DND-41 (cell line): Measurements from ENCODE around the gene PTPRK.
A peak's percentile ranks its signal among the peaks of the same experiment; 100 is the strongest.

Experiments
- ATAC-seq: fragments of 200-7000 bp; cut with Tn5 transposase; 3 replicates; pipeline ENCODE4 v1.9.1; 2021; ENCODE audit warnings: low read depth; ENCODE audit not compliant: insufficient read depth
- DNase-seq: peaks from one replicate; pipeline ENCODE4 v3.0.0-alpha.2; 2020
- H2AFZ ChIP-seq: 2 replicates; pipeline ENCODE4 v1.6.0; 2012; ENCODE audit warnings: low read depth, low read length
- H3K27ac ChIP-seq: 2 replicates; pipeline ENCODE4 v1.5.1; 2012; ENCODE audit warnings: low read length, inconsistent platforms
- H3K27me3 ChIP-seq: fragments of 200-600 bp; sonication (generic); 2 replicates; pipeline ENCODE4 v1.6.0; 2012; ENCODE audit warnings: low read length, mild to moderate bottlenecking, inconsistent platforms; ENCODE audit not compliant: insufficient read depth, poor library complexity
- H3K36me3 ChIP-seq: 2 replicates; pipeline ENCODE4 v1.5.1; 2012; ENCODE audit warnings: low read length, inconsistent platforms; ENCODE audit not compliant: insufficient read depth
- H3K4me1 ChIP-seq: 2 replicates; pipeline ENCODE4 v1.5.1; 2012; ENCODE audit warnings: mild to moderate bottlenecking, low read length; ENCODE audit not compliant: insufficient read depth
- H3K4me2 ChIP-seq: 2 replicates; pipeline ENCODE4 v1.6.0; 2012; ENCODE audit warnings: mild to moderate bottlenecking, moderate library complexity, low read length, inconsistent platforms; ENCODE audit not compliant: insufficient read depth
- H3K4me3 ChIP-seq, 2 experiments: fragments of 200-600 bp in 1 of 2; shearing (Covaris generic) in 1 of 2; 2 replicates each; pipeline ENCODE4 v1.5.1; 2012 to 2016; ENCODE audit warnings: inconsistent platforms in 2 of 2, low read length in 2 of 2, mild to moderate bottlenecking in 2 of 2, low read depth in 1 of 2, moderate library complexity in 1 of 2
- H3K79me2 ChIP-seq: 2 replicates; pipeline ENCODE4 v1.6.0; 2012; ENCODE audit warnings: low read length, inconsistent platforms; ENCODE audit not compliant: insufficient read depth
- H3K9ac ChIP-seq: 2 replicates; pipeline ENCODE4 v1.6.0; 2012; ENCODE audit warnings: low read depth, mild to moderate bottlenecking, inconsistent platforms, low read length, moderate library complexity
- H3K9me3 ChIP-seq: 2 replicates; pipeline ENCODE4 v1.5.1; 2012; ENCODE audit warnings: low read length, moderate library complexity, mild to moderate bottlenecking, inconsistent platforms; ENCODE audit not compliant: insufficient read depth, severe bottlenecking
- H4K20me1 ChIP-seq: 2 replicates; pipeline ENCODE4 v1.6.0; 2012; ENCODE audit warnings: low read length; ENCODE audit not compliant: insufficient read depth
- EZH2 ChIP-seq: IDR thresholded peaks from 3 replicates; pipeline ENCODE4 v1.6.1; 2012; ENCODE audit warnings: borderline replicate concordance, low read depth, mild to moderate bottlenecking, moderate library complexity, low read length, inconsistent platforms; ENCODE audit not compliant: severe bottlenecking
- TF ChIP-seq, protein P1 (sequence below): IDR thresholded peaks from 2 replicates; pipeline ENCODE4 v1.5.1; 2012; ENCODE audit warnings: borderline replicate concordance, low read length, moderate library complexity, mild to moderate bottlenecking; ENCODE audit not compliant: poor library complexity, severe bottlenecking; ENCODE audit errors: extremely low read depth

Gene PTPRK

DNA sequence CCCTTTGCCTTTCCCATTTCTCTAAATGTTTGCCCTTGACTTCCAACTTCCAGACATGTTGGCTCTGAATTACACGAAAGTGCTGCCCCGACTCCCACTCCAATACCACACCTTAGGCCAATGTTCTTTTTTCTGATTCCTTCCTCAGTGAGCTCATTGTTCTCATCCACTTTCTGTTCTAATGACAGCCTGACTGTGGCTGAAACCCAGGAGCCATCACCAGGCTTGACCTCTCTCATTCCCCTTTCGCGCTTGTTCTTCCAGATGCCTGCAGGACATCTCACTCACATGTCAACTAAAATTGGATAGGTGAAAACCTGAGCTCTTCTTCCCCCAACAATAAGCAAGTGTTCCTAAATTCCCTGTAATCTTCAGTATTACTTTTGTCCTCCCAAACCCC is 40.4 kb downstream of the PTPRK start:
- Histone ChIP-seq H3K4me3 (no peak overlapping the region), H3K9me3 (no peaks in the 10 kb centered on the region), H3K27me3 (no peaks in the 10 kb centered on the region), H2AFZ (no peak overlapping the region), H3K36me3 (no peaks in the 10 kb centered on the region), H3K79me2 (no peaks in the 10 kb centered on the region), H3K4me1 (0 out of 2 replicates have a peak, but pooled peaks cover 3% of the 10 kb centered on the region), H4K20me1 (no peaks in the 10 kb centered on the region), H3K4me2 (no peak overlapping the region), H3K9ac (no peak overlapping the region), H3K27ac (no peak overlapping the region)
- ATAC-seq (no peak), DNase-seq (no peak)
- TF ChIP-seq, protein P1, sequence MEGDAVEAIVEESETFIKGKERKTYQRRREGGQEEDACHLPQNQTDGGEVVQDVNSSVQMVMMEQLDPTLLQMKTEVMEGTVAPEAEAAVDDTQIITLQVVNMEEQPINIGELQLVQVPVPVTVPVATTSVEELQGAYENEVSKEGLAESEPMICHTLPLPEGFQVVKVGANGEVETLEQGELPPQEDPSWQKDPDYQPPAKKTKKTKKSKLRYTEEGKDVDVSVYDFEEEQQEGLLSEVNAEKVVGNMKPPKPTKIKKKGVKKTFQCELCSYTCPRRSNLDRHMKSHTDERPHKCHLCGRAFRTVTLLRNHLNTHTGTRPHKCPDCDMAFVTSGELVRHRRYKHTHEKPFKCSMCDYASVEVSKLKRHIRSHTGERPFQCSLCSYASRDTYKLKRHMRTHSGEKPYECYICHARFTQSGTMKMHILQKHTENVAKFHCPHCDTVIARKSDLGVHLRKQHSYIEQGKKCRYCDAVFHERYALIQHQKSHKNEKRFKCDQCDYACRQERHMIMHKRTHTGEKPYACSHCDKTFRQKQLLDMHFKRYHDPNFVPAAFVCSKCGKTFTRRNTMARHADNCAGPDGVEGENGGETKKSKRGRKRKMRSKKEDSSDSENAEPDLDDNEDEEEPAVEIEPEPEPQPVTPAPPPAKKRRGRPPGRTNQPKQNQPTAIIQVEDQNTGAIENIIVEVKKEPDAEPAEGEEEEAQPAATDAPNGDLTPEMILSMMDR: no peak

DNA sequence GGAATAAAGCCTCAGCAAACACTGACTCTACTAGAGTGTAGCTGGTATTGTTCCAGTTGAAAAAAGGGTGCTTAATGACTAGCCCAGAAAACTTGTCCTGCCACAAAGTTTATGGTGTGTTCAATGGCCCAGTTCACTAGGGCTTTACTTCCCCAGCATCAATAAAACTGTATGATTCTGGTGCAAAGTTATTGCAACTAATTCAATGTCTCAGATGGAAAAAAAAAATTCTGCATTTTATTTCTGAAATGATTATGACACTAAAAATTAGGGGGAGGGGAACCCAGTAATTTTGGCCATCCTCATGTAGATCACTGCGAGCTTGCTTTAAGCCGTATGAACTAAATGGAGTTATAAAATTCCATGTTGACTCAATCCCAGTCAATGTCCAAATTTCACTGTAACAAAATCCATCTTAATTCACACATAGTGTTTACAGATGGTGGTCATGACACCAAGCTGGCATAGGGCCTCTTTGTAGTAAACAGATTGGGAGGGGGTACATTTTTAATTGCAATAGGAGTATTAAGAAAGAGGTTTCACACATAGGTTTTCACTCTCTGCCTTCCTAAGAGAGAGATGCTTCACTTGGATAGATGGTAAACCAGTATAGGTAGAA is 41.2 kb downstream of the PTPRK start:
- Histone ChIP-seq H4K20me1 (no peaks in the 10 kb centered on the region), H3K79me2 (no peaks in the 10 kb centered on the region), H3K27ac (no peak overlapping the region), H2AFZ (0 out of 2 replicates have a peak overlapping the region, but pooled peaks have one; percentile 27), H3K4me1 (0 out of 2 replicates have a peak, but pooled peaks cover 3% of the 10 kb centered on the region), H3K36me3 (no peaks in the 10 kb centered on the region), H3K27me3 (no peaks in the 10 kb centered on the region), H3K4me3 (no peak overlapping the region), H3K9me3 (no peaks in the 10 kb centered on the region), H3K9ac (no peak overlapping the region), H3K4me2 (peak overlapping the region; percentile 43)
- no peak for DNase-seq
- ATAC-seq: no peak
- no peak for TF ChIP-seq EZH2
- TF ChIP-seq, protein P1: no peak

DNA sequence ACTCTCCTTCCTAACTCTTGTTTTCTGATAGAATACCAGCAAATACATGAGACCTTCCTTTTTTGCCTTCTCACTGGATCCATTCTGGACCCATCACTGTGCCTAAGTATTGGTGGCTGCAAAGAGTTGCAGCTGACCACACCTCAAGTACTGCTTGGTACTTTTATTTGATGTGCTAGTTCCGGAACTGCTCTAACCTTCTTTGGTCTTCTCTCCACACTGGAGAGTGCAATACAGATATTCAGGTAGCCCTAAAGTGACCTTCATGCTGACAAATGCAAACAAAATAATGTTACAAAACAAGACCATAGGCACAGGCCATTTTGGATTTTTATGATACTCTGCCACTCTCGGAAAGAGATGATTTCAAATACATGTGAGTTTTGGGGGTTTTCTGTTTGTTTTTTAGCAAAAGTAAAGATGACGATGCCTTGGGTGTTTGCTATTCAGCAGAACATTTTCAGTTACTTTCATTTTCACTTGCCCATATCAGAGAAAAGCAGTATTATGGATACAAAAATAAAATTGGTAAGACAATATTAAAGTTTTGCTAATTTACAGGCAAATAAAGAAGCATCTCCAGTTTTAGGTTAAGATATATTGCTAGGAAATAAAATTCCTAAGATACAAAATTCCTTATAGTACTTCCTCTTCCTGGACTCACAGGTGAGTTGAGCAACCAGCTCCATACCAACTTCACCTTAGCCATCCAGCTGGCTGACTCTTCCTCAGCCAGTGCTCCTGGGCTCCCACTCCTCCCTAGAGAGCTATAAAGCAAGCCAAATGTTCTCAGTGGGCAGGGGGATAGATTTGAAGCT is 42.0 kb downstream of the PTPRK start:
- Histone ChIP-seq H3K4me1 (0 out of 2 replicates have a peak, but pooled peaks cover 3% of the 10 kb centered on the region), H3K9ac (no peak overlapping the region), H2AFZ (peak overlapping the region; percentile 32; the same call in 1 of the 2 replicates), H3K9me3 (no peaks in the 10 kb centered on the region), H3K27me3 (no peaks in the 10 kb centered on the region), H3K4me2 (peak overlapping the region; percentile 43), H4K20me1 (no peaks in the 10 kb centered on the region), H3K79me2 (no peaks in the 10 kb centered on the region), H3K36me3 (no peaks in the 10 kb centered on the region), H3K27ac (no peak overlapping the region), H3K4me3 (no peak overlapping the region; a peak in 1 of 4 replicates)
- TF ChIP-seq EZH2: no peak
- TF ChIP-seq, protein P1: no peak
- DNase-seq (no peak), ATAC-seq (no peak)
